Stimulated activated CD4-positive, alpha-beta T cell treated with anti-CD3 and anti-CD28 coated beads, Interleukin-1b, Interleukin-23, amount 100 ng/mL, for 24 hours (primary cell): ENCODE measurements around the gene MARCHF7.
A peak's percentile ranks its signal among the peaks of the same experiment; 100 is the strongest.
"Not testable (repeated sequence)": the region's sequence is repeated elsewhere in the genome, so short reads cannot be mapped to it uniquely, and the experiment has no call there.

Source experiments
- DNase-seq, 4 experiments: peaks; one replicate each; pipeline ENCODE4 v3.0.0-alpha.2; 2020; ENCODE audit warnings: low read depth in 4 of 4, low spot score in 1 of 4

MARCHF7 gene, protein sequence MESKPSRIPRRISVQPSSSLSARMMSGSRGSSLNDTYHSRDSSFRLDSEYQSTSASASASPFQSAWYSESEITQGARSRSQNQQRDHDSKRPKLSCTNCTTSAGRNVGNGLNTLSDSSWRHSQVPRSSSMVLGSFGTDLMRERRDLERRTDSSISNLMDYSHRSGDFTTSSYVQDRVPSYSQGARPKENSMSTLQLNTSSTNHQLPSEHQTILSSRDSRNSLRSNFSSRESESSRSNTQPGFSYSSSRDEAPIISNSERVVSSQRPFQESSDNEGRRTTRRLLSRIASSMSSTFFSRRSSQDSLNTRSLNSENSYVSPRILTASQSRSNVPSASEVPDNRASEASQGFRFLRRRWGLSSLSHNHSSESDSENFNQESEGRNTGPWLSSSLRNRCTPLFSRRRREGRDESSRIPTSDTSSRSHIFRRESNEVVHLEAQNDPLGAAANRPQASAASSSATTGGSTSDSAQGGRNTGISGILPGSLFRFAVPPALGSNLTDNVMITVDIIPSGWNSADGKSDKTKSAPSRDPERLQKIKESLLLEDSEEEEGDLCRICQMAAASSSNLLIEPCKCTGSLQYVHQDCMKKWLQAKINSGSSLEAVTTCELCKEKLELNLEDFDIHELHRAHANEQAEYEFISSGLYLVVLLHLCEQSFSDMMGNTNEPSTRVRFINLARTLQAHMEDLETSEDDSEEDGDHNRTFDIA

GRCh38 chr2:159712143-159712928, at the start of gene MARCHF7:
Gene MARCHF7 (plus strand): TSS chr2:159712506. CDS start chr2:159729023, 16,517 bp downstream.
- DNase-seq = peak; percentile 94 to 96 (median 94)

DNA sequence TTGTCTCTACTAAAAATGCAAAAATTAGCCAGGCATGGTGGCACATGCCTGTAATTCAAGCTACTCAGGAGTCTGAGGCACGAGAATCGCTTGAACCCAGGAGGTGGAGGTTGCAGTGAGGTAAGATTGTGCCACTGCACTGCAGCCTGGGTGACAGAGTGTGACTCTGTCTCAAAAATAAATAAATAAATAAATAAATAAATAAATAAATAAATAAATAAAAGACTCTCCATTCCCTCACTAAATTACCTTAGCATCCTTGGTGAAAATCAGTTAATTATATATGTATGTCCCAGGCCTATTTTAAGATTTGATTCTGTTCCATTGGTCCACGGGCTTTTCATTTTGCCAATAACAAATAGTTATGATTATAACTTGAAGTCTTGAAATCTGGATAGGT, 44.9 kb upstream of the MARCHF7 start:
- DNase-seq = not testable (repeated sequence)

- no peak for DNase-seq
These were observed 41.3 kb upstream of the MARCHF7 start for GRCh38 chr2:159671047-159671446.

DNA sequence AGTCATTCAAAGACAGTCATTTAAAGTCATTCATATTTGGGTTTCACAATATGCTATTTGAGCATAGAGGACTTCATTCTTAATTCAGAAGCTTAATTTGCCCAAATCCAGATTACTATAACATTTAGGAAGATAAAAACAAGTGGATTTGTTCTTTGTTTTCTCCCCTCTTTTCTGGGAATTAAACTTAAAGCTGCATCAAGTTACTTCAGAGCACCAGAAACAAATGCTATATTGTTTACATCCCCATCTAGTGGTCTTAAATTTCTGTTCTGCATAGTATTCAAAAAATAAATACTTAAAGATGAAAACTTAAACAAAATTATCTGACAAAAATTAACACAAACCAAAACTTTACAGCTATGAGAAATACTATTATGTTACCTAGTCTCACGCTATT, 34.7 kb upstream of the MARCHF7 start:
- DNase-seq = no peak

DNA sequence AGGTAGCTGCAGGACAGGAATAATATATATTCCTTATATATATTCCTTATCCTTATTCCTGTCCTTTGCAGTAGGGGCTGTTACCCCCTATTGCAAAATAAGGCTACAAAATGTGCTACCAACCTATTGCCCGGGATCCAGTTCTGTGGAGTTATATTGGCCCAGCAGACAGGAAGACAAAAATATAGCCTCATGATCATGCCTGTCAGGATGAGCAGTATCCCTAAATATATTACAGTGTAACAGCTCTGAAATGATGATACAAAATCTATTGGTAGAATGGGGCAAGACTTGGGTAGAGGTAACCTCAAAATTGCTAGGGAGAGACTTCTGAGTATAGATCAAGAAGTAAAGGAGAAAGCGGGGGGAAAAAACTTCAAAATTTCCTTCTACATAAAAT, 31.6 kb upstream of the MARCHF7 start:
- no peak for DNase-seq

- no peak for DNase-seq
These were observed 28.5 kb upstream of the MARCHF7 start for GRCh38 chr2:159683817-159684216.

- no peak for DNase-seq
These were observed 27.5 kb upstream of the MARCHF7 start for GRCh38 chr2:159684796-159685195.

DNA sequence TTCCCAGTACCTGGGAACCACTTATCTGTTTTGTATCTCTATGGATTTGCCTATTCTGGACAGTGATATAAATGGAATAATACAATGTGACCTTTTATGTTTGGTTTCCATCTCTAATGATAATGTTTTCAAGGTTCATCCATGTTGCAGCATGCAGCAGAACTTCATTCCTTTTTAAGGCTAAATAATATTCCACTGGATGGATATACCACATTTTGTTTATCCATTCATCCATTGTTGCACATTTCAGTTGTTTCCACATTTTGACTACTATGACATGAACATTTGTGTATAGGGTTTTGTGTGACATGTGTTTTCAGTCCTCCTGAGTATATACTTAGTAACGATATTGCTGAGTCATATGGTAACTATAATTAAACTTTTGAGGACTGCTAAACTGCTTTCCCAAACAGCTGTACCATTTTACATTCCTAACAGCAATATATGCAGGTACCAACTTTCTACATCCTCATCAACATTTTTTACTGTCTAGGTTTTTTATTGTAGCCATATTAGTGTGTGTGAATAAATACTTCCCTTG, 17.7 kb upstream of the MARCHF7 start:
- DNase-seq = no peak

GRCh38 chr2:159695795-159696448, 16.4 kb upstream of the MARCHF7 start:
- no peak for DNase-seq

GRCh38 chr2:159703491-159703890, 8.8 kb upstream of the MARCHF7 start:
- no peak for DNase-seq

GRCh38 chr2:159706385-159706980, 5.8 kb upstream of the MARCHF7 start:
- no peak for DNase-seq

DNA sequence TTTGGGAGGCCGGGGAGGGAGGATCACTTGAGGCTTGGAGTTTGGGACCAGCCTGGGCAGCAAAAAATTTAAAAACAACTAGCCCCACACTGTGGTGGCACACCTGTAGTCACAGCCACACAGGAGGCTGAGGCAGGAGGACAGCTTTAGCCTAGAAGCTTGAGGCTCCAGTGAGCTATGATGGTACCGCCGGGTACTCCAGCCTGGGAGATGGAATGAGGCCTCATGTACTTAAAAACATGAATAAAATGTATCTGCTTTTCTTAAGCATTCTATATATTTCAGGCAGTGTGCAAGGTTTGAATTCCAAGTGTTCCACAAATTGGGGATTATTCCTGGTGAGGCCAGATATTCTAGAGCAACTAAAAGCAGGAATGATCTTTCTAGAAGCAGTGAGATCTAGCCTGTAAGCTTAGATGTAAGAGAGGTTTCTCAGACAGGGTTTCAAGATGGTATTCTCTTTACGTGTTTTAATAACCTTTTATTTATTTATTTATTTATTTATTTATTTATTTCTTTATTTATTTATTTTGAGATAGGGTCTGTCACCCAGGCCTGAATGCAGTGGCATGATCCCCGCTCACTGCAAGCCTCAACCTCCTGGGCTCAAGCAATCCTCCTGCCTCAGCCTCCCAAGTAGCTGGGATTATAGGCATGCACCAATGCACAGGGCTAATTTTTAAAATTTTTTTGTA, 4.1 kb upstream of the MARCHF7 start:
- DNase-seq = no peak

GRCh38 chr2:159710601-159711180, 1.6 kb upstream of the MARCHF7 start:
- no peak for DNase-seq

- no peak for DNase-seq
These were observed 654 bp upstream of the MARCHF7 start for GRCh38 chr2:159711562-159712142.

- no peak for DNase-seq
These were observed 669 bp downstream of the MARCHF7 start for GRCh38 chr2:159712929-159713420.

GRCh38 chr2:159713631-159714246, 1.4 kb downstream of the MARCHF7 start:
- no peak for DNase-seq

GRCh38 chr2:159714247-159714930, 2.1 kb downstream of the MARCHF7 start:
- DNase-seq = no peak

DNA sequence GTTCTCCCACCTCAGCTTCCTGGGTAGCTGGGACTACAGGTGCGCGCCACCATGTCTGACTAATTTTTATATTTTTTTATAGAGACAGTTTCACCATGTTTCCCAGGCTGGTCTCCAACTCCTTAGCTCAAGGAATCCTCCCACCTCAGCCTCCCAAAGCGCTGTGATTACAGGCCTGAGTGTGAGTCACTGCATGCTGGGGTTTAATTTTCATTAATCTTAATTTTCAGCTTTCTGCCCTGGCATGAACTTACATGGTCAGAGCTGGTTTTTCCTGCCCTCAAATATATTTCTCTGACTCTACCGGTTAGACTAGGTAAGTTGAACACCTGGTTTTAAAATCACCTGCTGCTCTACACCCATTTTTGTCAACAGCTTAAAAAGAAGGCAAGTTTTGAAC, 3.1 kb downstream of the MARCHF7 start:
- no peak for DNase-seq
